SK-N-SH (cell line): ENCODE data around the gene AFF3.

Experiments
- CTCF ChIP-seq: fragments of 200-600 bp; sonication (generic); IDR thresholded peaks from 2 replicates; pipeline ENCODE4 v1.6.1; 2017; ENCODE audit warnings: antibody characterized with exemption, mild to moderate bottlenecking, moderate library complexity
- EP300 ChIP-seq, 2 experiments: IDR thresholded peaks; 2 replicates each; pipeline versions ENCODE4 v1.4.0 to v1.6.1; 2012; ENCODE audit warnings: borderline replicate concordance in 1 of 2, low read depth in 1 of 2, low read length in 1 of 2
- GATA2 ChIP-seq: sonication (generic); formaldehyde crosslinking; IDR thresholded peaks from 2 replicates; pipeline ENCODE4 v1.5.0; 2020; ENCODE audit warnings: mild to moderate bottlenecking, missing genetic modification reagents
- MXI1 ChIP-seq: IDR thresholded peaks from 2 replicates; pipeline ENCODE4 v1.6.1; 2012; ENCODE audit warnings: mild to moderate bottlenecking, low read depth, low read length, improper control_type of control experiment
- POLR2AphosphoS5 ChIP-seq: IDR thresholded peaks from 2 replicates; pipeline ENCODE4 v1.6.1; 2012; ENCODE audit warnings: low read depth, low read length
- RAD21 ChIP-seq: IDR thresholded peaks from 2 replicates; pipeline ENCODE4 v1.6.1; 2012; ENCODE audit warnings: mild to moderate bottlenecking, low read length
- REST ChIP-seq: IDR thresholded peaks from 2 replicates; pipeline ENCODE4 v1.6.1; 2012; ENCODE audit warnings: mild to moderate bottlenecking, low read depth, low read length, moderate library complexity
- SIN3A ChIP-seq: IDR thresholded peaks from 2 replicates; pipeline ENCODE4 v1.6.1; 2012; ENCODE audit warnings: low read depth, mild to moderate bottlenecking, low read length, moderate library complexity, borderline replicate concordance
- USF2 ChIP-seq: fragments of 150-350 bp; IDR thresholded peaks from 2 replicates; pipeline ENCODE4 v1.6.1; 2017; ENCODE audit warnings: antibody characterized with exemption, low read length, low read depth, borderline replicate concordance
- YY1 ChIP-seq: IDR thresholded peaks from 2 replicates; pipeline ENCODE4 v1.4.0; 2012; ENCODE audit warnings: low read depth, mild to moderate bottlenecking

- no peak for TF ChIP-seq CTCF
- TF ChIP-seq GATA2 (CRISPR knock-in tag): no peak
- no peak for TF ChIP-seq USF2
- TF ChIP-seq POLR2AphosphoS5: no peak
- no peak for TF ChIP-seq EP300 (IDR thresholded peaks at IDR 0.05; ENCODE audit: borderline replicate concordance in 1 of 2, low read depth in 1 of 2, low read length in 1 of 2)
- no peak for TF ChIP-seq YY1
- TF ChIP-seq REST: no peak
- TF ChIP-seq RAD21: no peak
- no peak for TF ChIP-seq MXI1
- no peak for TF ChIP-seq SIN3A
Measured at GRCh38 chr2:100064165-100064564, 78.2 kb downstream of the AFF3 start.
